Occipital lobe (tissue), 3 donors: ENCODE measurements around the gene UBE2L3. TPM values are rescaled to one million over a fixed set of nuclear protein-coding genes. Genes with fewer than 3 reads are reported as not detected.

ENCODE experiments used
- DNase-seq: peaks from one replicate; lab custom pipeline; 2025; lab: John Stamatoyannopoulos, UW
- small RNA-seq: library from RNA; depleted of rRNA; stranded (forward); fragments of <200 nt; gene quantifications from one replicate; pipeline ENCODE3, GENCODE V24; 2014
- total RNA-seq: library from RNA; depleted of rRNA; stranded (reverse); fragments of >200 nt; gene quantifications from one replicate; pipeline ENCODE4 v1.2.3, GENCODE V29; 2014

The UBE2L3 gene
- total RNA-seq, 1 donor from 2014 or later = 23.6 TPM

GRCh38 chr22:21669026-21669425, 101.5 kb downstream of the UBE2L3 start:
- no peak for DNase-seq

GRCh38 chr22:21672107-21672629, 104.7 kb downstream of the UBE2L3 start:
- no peak for DNase-seq

Small RNAs within 50 kb of the gene (small RNA-seq; reads per million reads assigned to genes)
- gene MIR301B (12.9 reads per million, percentile 92 among the genes with 10 or more reads in this experiment), gene RF00492 (not detected), gene RN7SKP221 (not detected)

Other genes with a start within 250 kb of the UBE2L3 start
- 0.62 TPM for gene RIMBP3B, start 184.0 kb upstream of the UBE2L3 start, total RNA-seq
- 8.9 TPM for gene HIC2, start 150.3 kb upstream of the UBE2L3 start, total RNA-seq
- gene TMEM191C, start 100.3 kb upstream of the UBE2L3 start, total RNA-seq = 4.4 TPM
- gene RIMBP3C, start 16.3 kb upstream of the UBE2L3 start, total RNA-seq = 1.6 TPM
- gene YDJC, start 62.3 kb downstream of the UBE2L3 start, total RNA-seq = 7.0 TPM
- 0.16 TPM for gene CCDC116, start 65.0 kb downstream of the UBE2L3 start, total RNA-seq
- 4.7 TPM for gene SDF2L1, start 74.6 kb downstream of the UBE2L3 start, total RNA-seq
- gene PPIL2, start 98.3 kb downstream of the UBE2L3 start, total RNA-seq = 24.3 TPM
- 99.2 TPM for gene YPEL1, start 168.1 kb downstream of the UBE2L3 start, total RNA-seq